ENCODE measurements around the gene NR2C2AP. TPM values are rescaled to one million over a fixed set of nuclear protein-coding genes. Genes with fewer than 3 reads are reported as not detected.

Gene NR2C2AP
- total and polyA plus RNA-seq, 2 of the 13 experiments (the other 11 are each of a cell fraction or from before 2014, with no cell fraction given): 12.2 to 26.8 TPM

DNA sequence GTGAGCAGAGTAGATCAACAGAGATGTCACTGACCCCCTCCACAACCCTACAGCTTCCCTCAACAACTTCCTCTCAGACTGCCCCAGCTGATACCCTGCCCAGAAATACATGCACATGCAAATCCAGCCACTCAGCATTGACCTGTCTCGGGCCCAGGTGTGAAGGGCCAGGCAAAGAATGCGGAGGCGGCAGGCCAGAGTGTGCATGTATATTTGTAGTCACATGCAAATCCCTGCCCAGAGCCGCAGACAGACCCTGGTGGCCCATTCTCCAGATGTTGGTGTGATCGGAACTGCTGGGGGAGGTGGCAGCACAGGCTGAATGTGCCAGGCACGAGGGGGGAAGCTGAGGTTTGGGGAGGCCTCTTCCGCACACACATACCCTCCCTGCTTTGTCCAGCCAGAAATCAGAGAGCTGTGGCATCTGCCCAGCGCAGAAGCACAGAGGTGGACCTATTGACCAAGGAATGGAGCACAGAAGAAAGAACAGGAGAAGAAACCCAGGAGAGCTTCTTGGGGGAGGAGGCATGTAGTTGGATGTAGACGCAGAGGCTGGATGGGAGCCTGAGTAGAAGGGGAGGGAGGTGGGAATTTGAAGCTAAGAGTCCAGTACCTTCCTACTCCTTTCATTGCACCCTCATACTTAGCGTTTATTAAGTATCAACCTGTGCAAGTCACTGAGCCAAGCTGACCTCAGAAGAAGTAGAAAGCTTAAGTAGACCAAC lies 47.6 kb downstream of the NR2C2AP start (continued):
- TF ChIP-seq ZBTB20 (CRISPR knock-in tag; IDR thresholded peaks at IDR 0.05; ENCODE audit: borderline replicate concordance, low read depth) (no peak), ZNF205 (CRISPR knock-in tag; IDR thresholded peaks at IDR 0.05) (no peak), ZBTB42 (CRISPR knock-in tag; IDR thresholded peaks at IDR 0.05) (no peak), GLI4 (CRISPR knock-in tag; IDR thresholded peaks at IDR 0.05; ENCODE audit: borderline replicate concordance) (no peak), NR2F2 (IDR thresholded peaks at IDR 0.05; ENCODE audit: borderline replicate concordance, low read depth) (no peak), ZNF225 (CRISPR knock-in tag; IDR thresholded peaks at IDR 0.05) (no peak)

DNA sequence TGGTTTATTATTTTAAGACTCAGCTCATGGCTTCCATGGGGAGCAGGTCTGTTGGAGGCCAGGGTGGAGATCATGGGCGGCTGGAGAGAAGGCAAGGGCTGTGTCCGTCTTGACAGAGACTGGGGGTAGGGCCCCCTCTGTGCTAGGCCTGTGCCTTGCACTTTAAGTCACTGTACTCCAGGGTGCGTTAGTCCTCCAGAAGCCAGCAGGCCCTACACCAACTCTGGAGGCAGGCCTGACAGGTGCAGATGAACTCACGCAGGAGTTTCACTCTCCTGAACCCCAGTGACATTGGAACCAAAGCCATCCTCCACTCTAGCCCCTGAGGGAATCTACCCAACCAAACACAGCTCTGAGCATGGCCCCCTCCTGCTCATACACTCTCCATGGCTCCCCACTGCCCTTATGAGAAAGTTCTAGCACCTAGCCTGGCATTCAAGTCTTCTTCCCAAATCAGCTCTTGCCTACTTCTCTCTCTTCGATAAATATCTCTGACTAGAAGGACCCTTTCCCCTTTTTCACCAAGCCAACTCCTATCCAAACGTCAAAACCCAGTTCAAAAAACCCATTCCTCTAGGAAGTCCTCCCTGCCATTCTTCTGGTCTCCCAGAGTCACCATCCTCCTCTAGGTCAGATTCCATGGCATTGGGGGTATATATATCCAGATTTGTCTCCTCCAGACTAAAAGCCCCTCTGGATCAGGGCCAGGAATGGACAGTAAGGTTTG lies 48.3 kb downstream of the NR2C2AP start:
- H3K9ac ChIP-seq (ENCODE audit: insufficient read depth, low read depth, low read length): no peak overlapping the region
- H3K36me3 ChIP-seq (replicated peaks in 1 of 2; ENCODE audit: control insufficient read depth in 1 of 2, insufficient read depth in 2 of 2, low read length in 2 of 2): no peaks in the 10 kb centered on the region
- H3K79me2 ChIP-seq (ENCODE audit: insufficient read depth, low read length): no peaks in the 10 kb centered on the region
- no TSS peak for BruUV-seq (replicated peaks)
- no peaks in the 10 kb centered on the region for H3K9me3 ChIP-seq (ENCODE audit: low read length)
- ChIA-PET POLR2A (no interaction called here), CTCF (ENCODE audit: low intra/inter-chr PET ratio, low total read pairs) (no interaction called here)
- FAIRE-seq (no peak), DNase-seq (ENCODE audit: low spot score) (no peak), ATAC-seq (peak; percentile 49; the same call in 2 of the 3 replicates)
- H3K27me3 ChIP-seq (ENCODE audit: control insufficient read depth in 1 of 2, insufficient read depth in 2 of 2, low read length in 2 of 2): no peaks in the 10 kb centered on the region
- intact Hi-C loops (cut with micrococcal nuclease; ENCODE audit: unreplicated experiment): no loop called here
- in situ Hi-C loops (cut with HindIII; ENCODE audit: extremely low pct_ligation_motif_present, low pct_unique_long_range_greater_than_20kb): no loop called here
- no peak overlapping the region for H3K27ac ChIP-seq (ENCODE audit: extremely low read length, insufficient read depth, low read length)
- TF ChIP-seq GABPA (IDR thresholded peaks at IDR 0.05; ENCODE audit: low read depth, low read length) (no peak), GABPA (CRISPR knock-in tag; IDR thresholded peaks at IDR 0.05; ENCODE audit: low read depth) (no peak)
- TF ChIP-seq, protein P1, sequence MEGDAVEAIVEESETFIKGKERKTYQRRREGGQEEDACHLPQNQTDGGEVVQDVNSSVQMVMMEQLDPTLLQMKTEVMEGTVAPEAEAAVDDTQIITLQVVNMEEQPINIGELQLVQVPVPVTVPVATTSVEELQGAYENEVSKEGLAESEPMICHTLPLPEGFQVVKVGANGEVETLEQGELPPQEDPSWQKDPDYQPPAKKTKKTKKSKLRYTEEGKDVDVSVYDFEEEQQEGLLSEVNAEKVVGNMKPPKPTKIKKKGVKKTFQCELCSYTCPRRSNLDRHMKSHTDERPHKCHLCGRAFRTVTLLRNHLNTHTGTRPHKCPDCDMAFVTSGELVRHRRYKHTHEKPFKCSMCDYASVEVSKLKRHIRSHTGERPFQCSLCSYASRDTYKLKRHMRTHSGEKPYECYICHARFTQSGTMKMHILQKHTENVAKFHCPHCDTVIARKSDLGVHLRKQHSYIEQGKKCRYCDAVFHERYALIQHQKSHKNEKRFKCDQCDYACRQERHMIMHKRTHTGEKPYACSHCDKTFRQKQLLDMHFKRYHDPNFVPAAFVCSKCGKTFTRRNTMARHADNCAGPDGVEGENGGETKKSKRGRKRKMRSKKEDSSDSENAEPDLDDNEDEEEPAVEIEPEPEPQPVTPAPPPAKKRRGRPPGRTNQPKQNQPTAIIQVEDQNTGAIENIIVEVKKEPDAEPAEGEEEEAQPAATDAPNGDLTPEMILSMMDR (CRISPR knock-in tag; IDR thresholded peaks at IDR 0.05): 0 out of 2 replicates have a peak, but pooled peaks have one; percentile 19
- 78% methylated on average over 5 of the region's 6 CpGs for WGBS (ENCODE audit: low lambda C conversion rate)
- no peaks in the 10 kb centered on the region for H4K20me1 ChIP-seq (ENCODE audit: insufficient read depth, low read length)
- H3K4me3 ChIP-seq (replicated peaks in 1 of 3; ENCODE audit: insufficient read depth in 1 of 3, low read depth in 2 of 3, low read length in 3 of 3): no peak overlapping the region
- no peak overlapping the region for H3K4me2 ChIP-seq (ENCODE audit: low read depth, low read length)
- no peak overlapping the region for H2AFZ ChIP-seq (ENCODE audit: low read length)
- no peaks in the 10 kb centered on the region for H3K4me1 ChIP-seq (ENCODE audit: insufficient read depth, low read length)

All from HepG2 (cell line).